HG03060 (cell line): Measurements from ENCODE around the gene KCNJ15.
"Not testable (repeated sequence)": the region's sequence is repeated elsewhere in the genome, so short reads cannot be mapped to it uniquely, and the experiment has no call there.

Experiments
- ATAC-seq: cut with Tn5 transposase; IDR thresholded peaks from one replicate; pipeline ENCODE4 v1.9.1; 2021; ENCODE audit warnings: low read depth, moderate number of reproducible peaks; ENCODE audit not compliant: unreplicated experiment

KCNJ15 gene

DNA sequence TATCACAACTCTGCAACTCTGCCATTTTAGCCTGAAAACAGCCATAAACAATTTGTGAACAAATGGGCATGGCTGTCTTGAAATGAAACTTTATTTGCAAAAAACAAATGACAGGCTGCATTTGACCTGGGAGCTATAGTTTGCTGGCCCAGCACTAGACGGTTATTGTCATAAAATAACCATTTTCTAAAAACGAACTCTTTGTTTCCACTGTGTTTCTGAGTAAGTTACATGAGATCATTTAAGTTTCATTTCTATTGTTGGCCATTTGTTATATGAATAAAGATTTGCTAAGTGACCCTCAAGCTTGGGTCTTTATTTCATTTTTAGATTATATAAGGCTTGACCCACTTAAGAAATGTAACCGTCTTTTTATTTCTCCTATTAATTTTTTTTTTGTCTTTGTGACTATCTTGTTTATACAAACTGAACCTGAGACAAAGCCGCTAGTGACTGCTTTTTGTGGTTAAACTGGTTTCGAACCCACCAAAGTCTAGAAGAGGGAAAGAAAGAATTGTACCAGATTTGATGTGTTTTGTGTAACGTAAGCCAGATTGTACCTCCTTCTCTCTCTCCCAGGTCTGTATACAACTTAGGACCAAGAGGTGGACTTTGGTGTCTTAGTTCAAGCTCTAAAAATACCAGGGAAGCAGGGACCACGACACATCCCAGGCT lies 12.9 kb upstream of the KCNJ15 start:
- no peak for ATAC-seq

DNA sequence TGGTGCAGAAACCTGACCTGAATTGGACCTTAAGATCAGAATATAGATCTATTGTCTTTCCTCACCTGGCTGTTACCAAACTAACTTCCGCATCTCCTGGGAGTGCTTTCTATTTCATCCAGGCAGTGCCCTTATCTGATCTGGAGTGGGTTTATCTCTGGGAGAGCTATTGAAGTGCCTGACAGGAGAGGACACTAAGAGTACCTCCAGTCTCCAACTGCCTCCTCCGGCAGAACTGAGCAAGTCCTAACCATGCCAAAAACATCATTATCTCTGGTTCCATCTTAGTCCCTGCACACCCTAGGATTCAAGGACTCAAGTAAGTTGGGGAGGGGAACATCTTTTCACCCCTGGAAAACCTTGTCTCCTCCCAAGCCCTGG lies 12.4 kb upstream of the KCNJ15 start:
- ATAC-seq, result no peak

GRCh38 chr21:38244885-38245869 lies 11.6 kb upstream of the KCNJ15 start:
- peak; percentile 66 for ATAC-seq

DNA sequence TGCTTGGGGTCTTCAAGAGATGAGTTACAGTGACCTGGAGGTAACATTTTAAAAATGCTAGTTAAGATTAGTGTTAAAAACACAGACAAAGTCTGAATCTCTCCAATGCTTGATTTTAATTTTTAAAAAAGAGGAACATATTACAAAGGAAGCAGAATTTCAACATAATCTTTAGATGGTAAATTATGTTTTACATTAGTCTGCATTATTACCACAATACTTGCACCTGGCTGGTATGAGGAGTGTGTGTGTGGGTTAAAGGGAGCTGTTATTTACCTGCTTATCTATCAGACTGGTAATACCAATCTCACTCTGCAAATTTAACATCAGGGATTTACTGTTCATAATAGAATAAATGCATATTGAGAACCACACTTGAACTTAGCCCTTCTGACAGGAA lies 10.3 kb upstream of the KCNJ15 start:
- ATAC-seq, result no peak

DNA sequence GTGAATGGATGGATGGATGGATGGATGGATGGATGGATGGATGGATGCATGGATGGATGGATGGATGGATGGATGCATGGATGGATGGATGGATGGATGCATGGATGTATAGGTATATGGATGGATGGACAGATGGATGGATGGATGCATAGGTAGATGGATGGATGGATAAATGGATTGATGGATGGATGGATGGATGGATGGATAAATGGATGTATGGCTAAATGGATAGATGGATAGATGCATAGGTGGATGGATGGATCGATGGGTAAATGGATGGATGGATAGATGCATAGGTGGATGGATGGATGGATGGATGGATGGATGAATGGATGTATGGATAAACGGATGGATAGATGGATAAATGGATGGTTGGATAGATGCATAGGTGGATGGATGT lies 9.7 kb upstream of the KCNJ15 start:
- ATAC-seq, result not testable (repeated sequence)

- no peak for ATAC-seq
Observed at GRCh38 chr21:38247738-38248510, 8.9 kb upstream of the KCNJ15 start.

- no peak for ATAC-seq
Observed at GRCh38 chr21:38249256-38249655, 7.5 kb upstream of the KCNJ15 start.

DNA sequence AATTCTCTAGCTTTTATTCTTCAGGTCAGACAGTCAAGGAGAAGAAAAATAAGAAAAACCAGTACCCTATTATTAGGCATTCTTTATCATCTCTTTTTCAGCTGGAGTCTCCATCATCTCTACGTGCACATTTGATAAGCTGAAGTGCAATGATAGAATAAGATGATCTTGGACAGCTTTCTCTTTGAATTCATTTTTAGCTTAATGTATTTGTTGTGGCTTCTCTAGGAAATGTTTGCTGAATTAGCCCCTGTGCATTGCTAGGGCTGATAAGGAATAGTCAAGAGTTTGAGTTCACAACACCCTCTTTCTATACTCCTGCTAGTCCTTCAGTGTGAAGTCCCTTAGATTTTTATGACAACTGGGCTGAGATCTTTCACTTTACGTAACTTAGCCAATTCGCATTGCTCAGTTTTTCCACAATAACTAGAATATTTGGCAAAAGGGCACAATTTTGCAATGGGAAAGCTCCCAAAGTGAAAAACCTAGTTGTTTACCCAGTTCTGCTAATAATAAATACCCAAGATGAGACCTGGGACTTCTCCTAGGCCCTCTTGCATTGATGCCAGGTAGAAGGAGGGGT lies 7.0 kb upstream of the KCNJ15 start:
- no peak for ATAC-seq

- no peak for ATAC-seq
Observed at GRCh38 chr21:38250991-38251418, 5.8 kb upstream of the KCNJ15 start.

GRCh38 chr21:38254970-38255369 lies 1.8 kb upstream of the KCNJ15 start:
- ATAC-seq, result no peak

- ATAC-seq, result no peak
Observed at GRCh38 chr21:38255571-38256117, 1.1 kb upstream of the KCNJ15 start.

- no peak for ATAC-seq
Observed at GRCh38 chr21:38257667-38258066, 876 bp downstream of the KCNJ15 start.

- ATAC-seq, result no peak
Observed at GRCh38 chr21:38258521-38259485, 2.0 kb downstream of the KCNJ15 start.

- no peak for ATAC-seq
Observed at GRCh38 chr21:38259665-38260064, 2.9 kb downstream of the KCNJ15 start.

- no peak for ATAC-seq
Observed at GRCh38 chr21:38260426-38260825, 3.6 kb downstream of the KCNJ15 start.

- ATAC-seq, result no peak
Observed at GRCh38 chr21:38261851-38262250, 5.1 kb downstream of the KCNJ15 start.

GRCh38 chr21:38263493-38263892 lies 6.7 kb downstream of the KCNJ15 start:
- no peak for ATAC-seq

- ATAC-seq, result no peak
Observed at GRCh38 chr21:38264571-38264970, 7.8 kb downstream of the KCNJ15 start.

DNA sequence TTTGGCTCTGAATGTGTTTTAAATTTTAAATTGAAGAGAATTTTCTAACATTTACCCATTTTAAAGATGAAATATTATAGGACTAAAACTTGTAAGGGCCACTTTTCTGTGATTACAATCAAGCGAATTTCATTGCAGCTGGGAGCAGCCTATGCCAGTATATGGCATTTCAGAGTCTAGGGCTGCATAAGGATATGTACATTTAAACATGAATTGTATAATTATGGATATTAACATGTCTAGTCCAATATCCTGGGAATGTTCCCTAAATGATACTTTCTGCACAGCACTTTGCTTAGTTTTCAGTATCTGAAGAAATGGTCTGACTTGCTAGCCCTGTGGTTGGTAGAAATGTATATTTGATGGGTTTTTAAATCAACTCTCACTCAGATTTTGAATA lies 8.4 kb downstream of the KCNJ15 start:
- ATAC-seq, result no peak
